HL-60 (cell line): ENCODE data around the gene SELENOV.

Source experiments
- GABPA ChIP-seq: IDR thresholded peaks from 2 replicates; pipeline ENCODE4 v1.6.1; 2012; ENCODE audit warnings: low read depth
- POLR2AphosphoS5 ChIP-seq: IDR thresholded peaks from 2 replicates; pipeline ENCODE4 v1.6.1; 2012; ENCODE audit warnings: low read depth
- SPI1 ChIP-seq: IDR thresholded peaks from 2 replicates; pipeline ENCODE4 v1.6.1; 2012; ENCODE audit warnings: low read depth, mild to moderate bottlenecking, borderline replicate concordance
- TF ChIP-seq, protein P1 (sequence below): IDR thresholded peaks from one replicate; pipeline ENCODE4 v1.5.1; 2011; ENCODE audit warnings: low read length, control low read depth, inconsistent platforms; ENCODE audit not compliant: insufficient read depth
- TF ChIP-seq, protein P2 (sequence below): IDR thresholded peaks from 2 replicates; pipeline ENCODE4 v1.6.1; 2012; ENCODE audit warnings: low read depth; ENCODE audit not compliant: insufficient replicate concordance

DNA sequence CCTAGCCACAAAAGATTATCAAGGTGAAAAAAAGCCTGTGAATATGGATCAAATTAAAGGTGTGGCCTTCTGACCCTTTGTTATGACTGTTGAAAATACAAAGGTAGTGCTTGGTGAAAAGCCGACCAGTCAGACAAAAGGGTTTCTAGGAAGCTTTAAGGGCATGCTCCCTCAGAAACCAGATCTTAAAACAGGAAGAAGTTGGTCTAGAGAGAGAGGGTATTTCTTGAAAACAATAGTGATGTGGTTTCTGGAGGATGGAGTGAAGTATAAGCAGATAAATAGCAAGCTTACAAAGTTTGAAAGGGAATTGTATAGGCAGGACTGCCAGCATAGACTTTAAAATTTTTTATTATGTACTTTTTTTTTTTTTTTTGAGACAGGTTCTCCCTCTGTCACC is 30.0 kb downstream of the SELENOV start:
- TF ChIP-seq, protein P1, sequence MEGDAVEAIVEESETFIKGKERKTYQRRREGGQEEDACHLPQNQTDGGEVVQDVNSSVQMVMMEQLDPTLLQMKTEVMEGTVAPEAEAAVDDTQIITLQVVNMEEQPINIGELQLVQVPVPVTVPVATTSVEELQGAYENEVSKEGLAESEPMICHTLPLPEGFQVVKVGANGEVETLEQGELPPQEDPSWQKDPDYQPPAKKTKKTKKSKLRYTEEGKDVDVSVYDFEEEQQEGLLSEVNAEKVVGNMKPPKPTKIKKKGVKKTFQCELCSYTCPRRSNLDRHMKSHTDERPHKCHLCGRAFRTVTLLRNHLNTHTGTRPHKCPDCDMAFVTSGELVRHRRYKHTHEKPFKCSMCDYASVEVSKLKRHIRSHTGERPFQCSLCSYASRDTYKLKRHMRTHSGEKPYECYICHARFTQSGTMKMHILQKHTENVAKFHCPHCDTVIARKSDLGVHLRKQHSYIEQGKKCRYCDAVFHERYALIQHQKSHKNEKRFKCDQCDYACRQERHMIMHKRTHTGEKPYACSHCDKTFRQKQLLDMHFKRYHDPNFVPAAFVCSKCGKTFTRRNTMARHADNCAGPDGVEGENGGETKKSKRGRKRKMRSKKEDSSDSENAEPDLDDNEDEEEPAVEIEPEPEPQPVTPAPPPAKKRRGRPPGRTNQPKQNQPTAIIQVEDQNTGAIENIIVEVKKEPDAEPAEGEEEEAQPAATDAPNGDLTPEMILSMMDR: no peak
- TF ChIP-seq GABPA (no peak), POLR2AphosphoS5 (no peak), SPI1 (no peak)
- TF ChIP-seq, protein P2, sequence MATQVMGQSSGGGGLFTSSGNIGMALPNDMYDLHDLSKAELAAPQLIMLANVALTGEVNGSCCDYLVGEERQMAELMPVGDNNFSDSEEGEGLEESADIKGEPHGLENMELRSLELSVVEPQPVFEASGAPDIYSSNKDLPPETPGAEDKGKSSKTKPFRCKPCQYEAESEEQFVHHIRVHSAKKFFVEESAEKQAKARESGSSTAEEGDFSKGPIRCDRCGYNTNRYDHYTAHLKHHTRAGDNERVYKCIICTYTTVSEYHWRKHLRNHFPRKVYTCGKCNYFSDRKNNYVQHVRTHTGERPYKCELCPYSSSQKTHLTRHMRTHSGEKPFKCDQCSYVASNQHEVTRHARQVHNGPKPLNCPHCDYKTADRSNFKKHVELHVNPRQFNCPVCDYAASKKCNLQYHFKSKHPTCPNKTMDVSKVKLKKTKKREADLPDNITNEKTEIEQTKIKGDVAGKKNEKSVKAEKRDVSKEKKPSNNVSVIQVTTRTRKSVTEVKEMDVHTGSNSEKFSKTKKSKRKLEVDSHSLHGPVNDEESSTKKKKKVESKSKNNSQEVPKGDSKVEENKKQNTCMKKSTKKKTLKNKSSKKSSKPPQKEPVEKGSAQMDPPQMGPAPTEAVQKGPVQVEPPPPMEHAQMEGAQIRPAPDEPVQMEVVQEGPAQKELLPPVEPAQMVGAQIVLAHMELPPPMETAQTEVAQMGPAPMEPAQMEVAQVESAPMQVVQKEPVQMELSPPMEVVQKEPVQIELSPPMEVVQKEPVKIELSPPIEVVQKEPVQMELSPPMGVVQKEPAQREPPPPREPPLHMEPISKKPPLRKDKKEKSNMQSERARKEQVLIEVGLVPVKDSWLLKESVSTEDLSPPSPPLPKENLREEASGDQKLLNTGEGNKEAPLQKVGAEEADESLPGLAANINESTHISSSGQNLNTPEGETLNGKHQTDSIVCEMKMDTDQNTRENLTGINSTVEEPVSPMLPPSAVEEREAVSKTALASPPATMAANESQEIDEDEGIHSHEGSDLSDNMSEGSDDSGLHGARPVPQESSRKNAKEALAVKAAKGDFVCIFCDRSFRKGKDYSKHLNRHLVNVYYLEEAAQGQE: no peak
